HG03135 (cell line): ENCODE results near the gene TOMM7.
"Not testable (repeated sequence)": the region's sequence is repeated elsewhere in the genome, so short reads cannot be mapped to it uniquely, and the experiment has no call there.

ENCODE experiments used
- ATAC-seq: cut with Tn5 transposase; IDR thresholded peaks from one replicate; pipeline ENCODE4 v1.9.1; 2021; ENCODE audit warnings: mild to moderate bottlenecking, moderate library complexity; ENCODE audit not compliant: unreplicated experiment

Gene TOMM7

GRCh38 chr7:22854158-22855048 lies 31.8 kb upstream of the TOMM7 start:
- peak; percentile 89 for ATAC-seq

DNA sequence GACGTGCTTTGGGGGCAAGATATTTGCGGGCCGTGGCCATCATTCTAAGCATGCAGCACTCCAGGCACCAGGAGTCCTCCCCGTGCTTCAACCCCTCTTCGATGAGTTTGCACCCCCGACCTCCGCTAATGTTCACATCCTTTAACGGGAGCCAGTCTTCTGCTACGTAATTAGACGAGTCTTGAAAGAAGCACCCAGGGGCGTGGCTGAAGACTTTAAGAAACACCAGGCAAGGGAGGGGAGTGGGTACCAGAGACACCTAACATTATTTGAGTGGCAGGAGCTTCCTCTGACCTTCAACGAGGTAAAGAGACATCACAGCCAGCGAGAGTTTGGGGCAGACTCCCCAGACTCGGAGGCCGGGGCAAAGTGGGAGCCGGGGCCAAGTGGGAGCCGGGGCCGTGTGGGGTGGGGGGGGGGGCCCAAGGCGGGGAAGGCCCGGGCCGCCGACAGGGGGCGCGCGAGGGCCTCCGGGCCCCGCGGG lies 31.1 kb upstream of the TOMM7 start:
- ATAC-seq = peak; percentile 26

DNA sequence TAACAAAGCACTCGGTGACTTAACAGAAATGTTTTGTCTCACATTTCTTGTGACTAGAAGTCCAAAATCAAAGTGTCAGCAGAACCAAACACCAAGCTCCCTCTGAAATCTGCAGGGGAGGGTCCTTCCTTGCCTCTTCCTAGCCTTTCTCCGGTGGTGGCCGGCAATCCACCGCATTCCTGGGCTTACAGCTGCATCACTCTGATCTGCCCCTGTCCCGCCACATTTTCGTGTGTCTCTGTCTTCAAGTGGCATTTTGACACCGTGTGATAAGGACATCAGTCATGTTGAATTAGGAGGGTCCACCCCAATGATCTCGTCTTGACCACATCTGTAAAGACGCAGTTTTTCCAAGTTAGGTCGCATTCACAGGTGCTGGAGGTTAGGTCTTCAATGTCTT lies 30.5 kb upstream of the TOMM7 start:
- no peak for ATAC-seq

DNA sequence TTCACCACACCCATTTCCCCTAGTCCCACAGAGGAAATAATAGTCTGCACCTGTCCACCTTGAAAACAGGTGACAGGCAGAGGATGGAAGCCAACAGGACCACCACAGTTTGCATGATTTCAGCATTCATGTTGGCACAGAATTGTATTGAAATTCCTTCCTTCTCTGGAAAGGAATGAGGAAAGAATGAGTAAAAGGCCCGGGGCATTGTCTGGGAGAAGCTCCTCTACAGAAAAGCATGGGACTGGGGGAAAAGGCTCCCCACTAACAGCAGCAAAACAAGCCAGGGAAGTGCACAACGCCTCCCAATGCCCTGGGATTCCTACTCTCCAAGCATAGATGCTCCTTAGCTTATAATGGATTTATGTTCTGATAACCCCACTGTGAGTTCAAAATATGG lies 28.5 kb upstream of the TOMM7 start:
- no peak for ATAC-seq

DNA sequence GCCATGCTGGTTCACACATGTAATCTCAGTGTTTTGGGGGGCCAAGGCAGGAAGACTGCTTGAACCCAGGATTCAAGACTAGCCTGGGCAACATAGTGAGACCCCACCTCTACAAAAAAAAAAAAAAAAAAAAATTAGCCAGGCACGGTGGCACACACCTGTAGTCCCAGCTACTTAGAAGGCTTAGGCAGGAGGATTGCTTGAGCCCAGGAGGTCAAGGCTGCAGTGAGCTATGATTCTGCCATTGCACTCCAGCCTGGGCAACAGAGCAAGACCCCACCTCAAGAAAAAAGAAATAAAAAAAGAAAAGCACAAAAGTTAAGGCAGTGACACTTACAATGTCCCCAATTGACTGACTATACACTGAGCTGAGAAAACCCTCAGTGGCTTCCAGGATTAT lies 27.7 kb upstream of the TOMM7 start:
- ATAC-seq = not testable (repeated sequence)

DNA sequence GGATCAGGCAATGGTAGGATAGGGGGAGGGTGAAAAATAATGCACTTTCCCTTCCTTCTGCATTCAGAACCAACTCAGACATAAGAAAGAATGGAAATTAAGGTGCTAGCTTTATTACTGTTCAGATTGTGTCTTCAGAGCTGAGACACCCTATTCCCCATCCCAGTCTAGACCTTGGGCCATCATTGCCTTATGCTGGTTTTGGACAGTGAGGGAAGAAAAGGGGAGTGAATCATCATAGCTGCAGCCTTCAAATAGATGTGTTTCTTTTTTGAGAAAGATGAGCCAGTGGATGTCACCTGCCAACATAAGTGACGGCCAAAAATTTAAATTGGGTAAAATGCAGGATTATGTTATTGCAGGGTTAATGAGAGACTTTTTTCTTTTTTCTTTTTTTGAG lies 27.0 kb upstream of the TOMM7 start:
- ATAC-seq = no peak

- no peak for ATAC-seq
Measured at GRCh38 chr7:22849172-22849571, 26.5 kb upstream of the TOMM7 start.

GRCh38 chr7:22846961-22847360 lies 24.3 kb upstream of the TOMM7 start:
- no peak for ATAC-seq

DNA sequence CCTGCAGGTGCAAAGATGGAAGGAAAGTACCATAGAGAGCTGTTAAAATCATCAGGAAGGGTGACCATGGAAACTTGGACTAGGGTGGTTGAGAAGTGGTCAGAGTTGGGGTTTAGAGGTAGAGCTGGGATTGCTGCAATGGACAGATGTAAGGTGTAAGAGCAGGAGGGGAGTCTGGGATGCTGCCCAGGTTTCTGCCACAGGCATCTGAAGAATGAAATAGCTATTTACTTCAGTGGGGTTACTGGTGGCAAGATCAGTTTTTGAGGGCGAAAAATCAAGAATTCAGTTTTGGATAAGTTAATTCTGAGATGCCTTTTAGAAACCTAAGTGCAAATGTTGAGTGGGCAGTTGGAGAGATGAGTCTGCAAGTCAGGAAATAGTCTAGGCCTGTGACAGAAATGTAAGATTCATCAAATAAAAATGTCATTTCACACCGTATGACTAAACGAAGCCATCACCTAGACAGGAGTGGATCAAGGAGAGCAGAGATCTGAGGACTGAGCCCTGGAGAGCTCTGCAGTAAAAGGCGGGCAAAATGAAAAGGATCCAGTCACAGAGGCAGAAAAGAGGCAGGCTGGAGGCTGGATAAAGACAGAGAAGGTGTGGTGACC lies 22.7 kb upstream of the TOMM7 start:
- ATAC-seq = no peak

GRCh38 chr7:22843681-22844309 lies 21.1 kb upstream of the TOMM7 start:
- no peak for ATAC-seq

DNA sequence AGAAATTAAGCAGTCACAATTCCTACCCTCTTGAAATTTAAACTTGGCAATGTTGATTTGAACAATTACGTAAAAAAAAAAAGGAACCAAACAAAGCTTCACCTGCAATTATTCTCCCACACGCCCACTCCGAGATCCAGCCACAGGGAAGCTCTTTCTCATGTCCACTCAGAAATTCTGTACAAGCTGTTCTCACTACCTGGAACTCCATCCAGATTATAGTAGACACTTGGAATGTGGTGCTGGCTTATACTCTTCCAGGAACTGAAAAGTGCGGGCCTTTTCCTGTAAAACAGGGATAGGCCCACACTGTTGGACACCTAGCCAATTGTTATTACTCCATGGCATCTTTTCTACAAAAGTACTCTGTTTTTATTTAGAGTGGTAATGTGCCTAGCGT lies 20.3 kb upstream of the TOMM7 start:
- no peak for ATAC-seq

GRCh38 chr7:22842383-22842941 lies 19.8 kb upstream of the TOMM7 start:
- ATAC-seq = no peak

DNA sequence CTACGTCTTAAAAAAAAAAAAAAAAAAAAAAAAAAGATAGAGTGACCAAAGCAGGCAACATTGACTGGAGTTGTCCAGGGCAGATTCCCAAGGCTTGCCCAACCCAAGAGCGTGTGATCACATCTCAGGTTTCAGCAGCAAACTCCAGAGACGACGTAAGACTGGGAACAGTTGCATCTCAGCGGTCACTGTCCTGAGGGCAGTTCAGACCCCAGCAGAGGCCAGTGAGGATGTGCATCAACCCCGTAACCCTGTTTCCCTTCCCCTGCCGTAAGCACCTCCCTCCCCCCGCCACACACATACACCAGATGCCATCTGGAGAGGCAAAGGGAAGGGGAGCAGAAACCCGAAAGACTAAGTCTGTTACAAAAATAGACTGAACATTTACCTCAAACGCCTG lies 19.3 kb upstream of the TOMM7 start:
- no peak for ATAC-seq

- ATAC-seq = no peak
Measured at GRCh38 chr7:22837308-22837707, 14.7 kb upstream of the TOMM7 start.

DNA sequence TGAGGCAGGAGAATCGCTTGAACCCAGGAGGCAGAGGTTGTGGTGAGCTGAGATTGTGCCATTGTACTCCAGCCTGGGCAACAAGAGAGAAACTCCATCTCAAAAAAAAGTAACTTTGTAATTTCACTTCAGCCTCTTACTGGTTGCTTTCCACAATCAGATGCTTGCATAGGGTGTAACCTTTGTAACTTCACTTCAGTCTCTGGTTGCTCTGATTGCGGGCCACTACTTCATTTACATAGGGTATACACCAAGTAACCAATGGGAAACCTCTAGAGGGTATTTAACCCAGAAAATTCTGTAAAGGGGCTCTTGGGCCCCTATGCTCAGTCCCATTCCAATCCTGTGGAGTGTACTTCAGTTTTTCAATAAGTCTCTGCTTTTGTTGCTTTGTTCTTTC lies 13.9 kb upstream of the TOMM7 start:
- not testable (repeated sequence) for ATAC-seq

DNA sequence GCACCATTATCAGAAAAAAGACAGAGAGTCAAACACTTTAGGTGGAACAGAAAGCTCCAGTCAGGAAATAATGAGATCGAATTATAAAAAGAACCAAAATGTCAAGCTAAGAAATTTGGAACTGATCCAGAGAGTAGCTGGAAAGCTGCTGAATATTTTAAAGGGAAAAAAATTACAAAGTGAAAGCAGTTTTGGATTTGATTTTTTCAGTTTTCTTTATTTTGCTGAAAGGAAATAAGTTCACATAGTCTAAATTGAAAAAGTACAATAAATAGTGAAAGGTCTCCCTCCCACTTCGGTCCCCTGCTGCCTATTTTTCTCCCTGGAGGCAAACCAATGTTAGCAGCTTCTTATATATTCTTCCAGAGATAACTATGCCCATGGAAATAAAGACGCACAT lies 11.3 kb upstream of the TOMM7 start:
- ATAC-seq = no peak

DNA sequence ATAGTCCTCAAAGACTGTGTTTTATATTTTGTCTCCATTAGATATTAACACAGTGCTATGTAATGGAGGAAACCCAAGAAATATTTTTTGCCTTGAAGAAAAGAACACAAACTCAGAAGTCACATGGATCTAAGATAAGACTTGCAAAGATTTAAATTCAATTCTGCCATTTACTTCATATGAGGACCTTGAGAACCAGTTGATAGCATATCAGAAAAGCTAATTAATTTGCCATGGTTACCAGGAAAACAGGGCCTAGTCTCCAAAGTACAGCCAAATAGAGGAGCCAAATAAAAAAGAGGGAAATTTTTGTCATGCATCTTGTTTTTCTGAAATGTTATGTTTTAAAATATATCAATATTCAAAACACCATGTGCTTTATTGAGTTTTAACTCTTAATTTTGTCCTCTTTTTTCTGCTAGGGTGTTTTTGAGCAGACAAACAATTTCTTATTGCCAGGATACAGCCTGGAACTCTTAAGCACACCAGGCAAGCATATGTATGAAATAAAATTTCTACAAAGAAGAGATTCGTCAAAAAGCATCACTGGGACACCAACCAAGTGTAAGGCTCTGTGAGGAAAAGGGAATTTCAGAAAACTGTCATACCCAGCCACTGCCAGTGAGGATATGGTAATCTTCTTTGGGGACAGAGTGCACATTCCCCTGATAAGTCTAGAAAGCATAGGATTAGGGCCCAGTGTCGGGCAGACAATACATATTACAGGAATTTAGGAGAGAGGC lies 10.6 kb upstream of the TOMM7 start:
- ATAC-seq = no peak

GRCh38 chr7:22832401-22832800 lies 9.8 kb upstream of the TOMM7 start:
- no peak for ATAC-seq

DNA sequence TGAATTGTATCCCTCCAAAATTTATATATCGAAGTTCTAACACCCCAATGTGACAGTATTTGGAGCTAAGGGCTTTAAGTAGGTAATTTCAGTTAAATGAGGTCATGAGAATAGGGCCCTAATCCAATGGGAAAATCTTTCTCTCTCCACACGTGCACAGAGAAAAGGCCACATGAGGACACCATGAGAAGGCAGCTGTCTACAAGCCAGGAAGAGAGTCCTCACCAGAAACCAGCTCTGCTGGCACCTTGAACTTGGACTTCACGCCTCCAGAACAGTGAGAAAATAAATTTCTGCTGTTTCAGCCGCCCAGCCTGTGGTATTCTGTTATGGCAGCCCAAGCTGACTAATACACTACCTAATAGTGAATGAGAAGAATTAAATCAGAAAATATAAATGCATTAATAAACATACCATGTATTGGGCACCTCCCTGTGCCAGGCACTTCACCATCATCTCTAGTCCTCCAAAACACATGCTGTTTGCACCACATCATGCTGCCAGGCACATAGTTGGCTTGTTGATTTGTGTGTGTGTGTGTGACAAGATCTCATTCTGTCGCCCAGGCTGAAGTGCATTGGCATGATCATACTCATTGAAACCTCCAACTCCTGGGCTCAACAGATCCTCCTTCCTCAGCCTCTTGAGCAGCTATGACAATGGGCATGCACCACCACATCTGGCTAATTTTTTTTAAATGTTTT lies 9.1 kb upstream of the TOMM7 start:
- no peak for ATAC-seq

- no peak for ATAC-seq
Measured at GRCh38 chr7:22827563-22827962, 4.9 kb upstream of the TOMM7 start.
